GM21526 (cell line): ENCODE data around the gene SLC9A1.

Experiments
- ATAC-seq: cut with Tn5 transposase; IDR thresholded peaks from one replicate; pipeline ENCODE4 v1.9.1; 2021; ENCODE audit warnings: moderate library complexity; ENCODE audit not compliant: unreplicated experiment, low FRiP score

Gene SLC9A1

GRCh38 chr1:27152004-27152828 lies 2.7 kb downstream of the SLC9A1 start:
- ATAC-seq: no peak

GRCh38 chr1:27150641-27151040 lies 4.3 kb downstream of the SLC9A1 start:
- ATAC-seq: no peak

GRCh38 chr1:27150183-27150582 lies 4.7 kb downstream of the SLC9A1 start:
- no peak for ATAC-seq

- no peak for ATAC-seq
Measured at GRCh38 chr1:27149762-27150113, 5.2 kb downstream of the SLC9A1 start.

GRCh38 chr1:27149084-27149761 lies 5.7 kb downstream of the SLC9A1 start:
- ATAC-seq: no peak

- ATAC-seq: no peak
Measured at GRCh38 chr1:27148591-27148990, 6.3 kb downstream of the SLC9A1 start.

- ATAC-seq: no peak
Measured at GRCh38 chr1:27147842-27148518, 6.9 kb downstream of the SLC9A1 start.

GRCh38 chr1:27145934-27146354 lies 9.0 kb downstream of the SLC9A1 start:
- ATAC-seq: no peak

GRCh38 chr1:27144920-27145661 lies 9.8 kb downstream of the SLC9A1 start:
- no peak for ATAC-seq

GRCh38 chr1:27144049-27144748 lies 10.7 kb downstream of the SLC9A1 start:
- no peak for ATAC-seq

- ATAC-seq: no peak
Measured at GRCh38 chr1:27143401-27143800, 11.5 kb downstream of the SLC9A1 start.

- ATAC-seq: no peak
Measured at GRCh38 chr1:27142464-27142863, 12.5 kb downstream of the SLC9A1 start.

GRCh38 chr1:27141266-27142003 lies 13.5 kb downstream of the SLC9A1 start:
- no peak for ATAC-seq

- ATAC-seq: no peak
Measured at GRCh38 chr1:27139980-27140379, 14.9 kb downstream of the SLC9A1 start.

GRCh38 chr1:27138927-27139326 lies 16.0 kb downstream of the SLC9A1 start:
- ATAC-seq: no peak

- no peak for ATAC-seq
Measured at GRCh38 chr1:27138368-27138767, 16.6 kb downstream of the SLC9A1 start.

GRCh38 chr1:27137544-27138075 lies 17.3 kb downstream of the SLC9A1 start:
- ATAC-seq: no peak

- no peak for ATAC-seq
Measured at GRCh38 chr1:27136998-27137542, 17.9 kb downstream of the SLC9A1 start.

GRCh38 chr1:27136236-27136551 lies 18.7 kb downstream of the SLC9A1 start:
- ATAC-seq: no peak
